HepG2 (cell line): ENCODE results near the gene ECHS1. TPM values are rescaled to one million over a fixed set of nuclear protein-coding genes. Genes with fewer than 3 reads are reported as not detected.

Experiments used
- IRF2 ChIP-seq: IDR thresholded peaks from 2 replicates; pipeline ENCODE4 v1.6.1; 2018; ENCODE audit warnings: missing genetic modification reagents, missing compliant biosample characterization
- MTF1 ChIP-seq: sonication (generic); formaldehyde crosslinking; IDR thresholded peaks from 2 replicates; pipeline ENCODE4 v1.5.0; 2020; ENCODE audit warnings: missing genetic modification reagents
- PRPF4 ChIP-seq: fragments of 200-400 bp; formaldehyde crosslinking; IDR thresholded peaks from 2 replicates; pipeline ENCODE4 v1.6.1; 2016; ENCODE audit warnings: low read length, low read depth; ENCODE audit not compliant: poor library complexity, severe bottlenecking
- RAD51 ChIP-seq: fragments of 450-650 bp; IDR thresholded peaks from 2 replicates; pipeline ENCODE4 v1.6.1; 2016; ENCODE audit warnings: borderline replicate concordance
- RBM39 ChIP-seq: fragments of 200-400 bp; formaldehyde crosslinking; IDR thresholded peaks from one replicate; pipeline ENCODE4 v1.6.1; 2018; ENCODE audit warnings: antibody characterized with exemption, mild to moderate bottlenecking, low read depth, low read length; ENCODE audit not compliant: poor library complexity, severe bottlenecking
- REPIN1 ChIP-seq: sonication (generic); formaldehyde crosslinking; IDR thresholded peaks from 2 replicates; pipeline ENCODE4 v1.8.0; 2022; ENCODE audit warnings: missing genetic modification reagents, low read depth, mild to moderate bottlenecking, borderline replicate concordance
- SMARCE1 ChIP-seq: fragments of 450-650 bp; IDR thresholded peaks from 2 replicates; pipeline ENCODE4 v1.6.1; 2017; ENCODE audit warnings: borderline replicate concordance
- SP4 ChIP-seq: sonication (generic); formaldehyde crosslinking; IDR thresholded peaks from 2 replicates; pipeline ENCODE4 v1.8.1; 2023; ENCODE audit warnings: mild to moderate bottlenecking, missing genetic modification reagents
- TSC22D2 ChIP-seq: sonication (generic); formaldehyde crosslinking; IDR thresholded peaks from 2 replicates; pipeline ENCODE4 v1.5.1; 2020; ENCODE audit warnings: missing genetic modification reagents, mild to moderate bottlenecking, borderline replicate concordance
- ZIK1 ChIP-seq: sonication (generic); formaldehyde crosslinking; IDR thresholded peaks from 2 replicates; pipeline ENCODE4 v1.5.0; 2020; ENCODE audit warnings: mild to moderate bottlenecking, low read depth, missing genetic modification reagents, borderline replicate concordance
- ZNF12 ChIP-seq: sonication (generic); formaldehyde crosslinking; IDR thresholded peaks from 2 replicates; pipeline ENCODE4 v1.5.0; 2020; ENCODE audit warnings: missing genetic modification reagents
- ZNF333 ChIP-seq: sonication (generic); formaldehyde crosslinking; IDR thresholded peaks from 2 replicates; pipeline ENCODE4 v1.4.0; 2020; ENCODE audit warnings: mild to moderate bottlenecking, missing genetic modification reagents, borderline replicate concordance
- ZNF629 ChIP-seq: sonication (generic); formaldehyde crosslinking; conservative IDR thresholded peaks from 2 replicates; pipeline ENCODE4 v1.5.0; 2020; ENCODE audit warnings: missing genetic modification reagents
- ZNF674 ChIP-seq: sonication (generic); formaldehyde crosslinking; IDR thresholded peaks from 2 replicates; pipeline ENCODE4 v1.5.0; 2020; ENCODE audit warnings: low read depth, mild to moderate bottlenecking, missing genetic modification reagents
- polyA plus RNA-seq, 8 experiments: library from polyadenylated mRNA; depleted of rRNA in 3 of 8; stranded (reverse) in 7 of 8; unstranded in 1 of 8; fragments of >200 nt; fragmentation: Illumina TruSeq in 4 of 8; extraction: Trizol in 4 of 8; gene quantifications; 2 replicates each; pipeline versions ENCODE4 v1.2.1 to v1.2.3, GENCODE V29; 2011 to 2016; ENCODE audit warnings: low read depth in 4 of 8, missing spikeins in 1 of 8, mixed read lengths in 1 of 8; ENCODE audit not compliant: insufficient read depth in 1 of 8
- total RNA-seq, 5 experiments: library from RNA; depleted of rRNA; stranded (reverse); fragments of >200 nt; fragmentation: Illumina TruSeq; extraction: Trizol; gene quantifications; 2 replicates each; pipeline ENCODE4 v1.2.3, GENCODE V29; 2016; ENCODE audit warnings: low read depth in 1 of 5
- TF ChIP-seq, protein P1 (sequence below): fragments of 450-650 bp; IDR thresholded peaks from 2 replicates; pipeline ENCODE4 v1.6.1; 2017; ENCODE audit warnings: mild to moderate bottlenecking
- TF ChIP-seq, protein P2 (sequence below): sonication (generic); formaldehyde crosslinking; IDR thresholded peaks from 2 replicates; pipeline ENCODE4 v1.5.1; 2020; ENCODE audit warnings: missing genetic modification reagents, mild to moderate bottlenecking, borderline replicate concordance
- TF ChIP-seq, protein P3 (sequence below): IDR thresholded peaks from 2 replicates; pipeline ENCODE4 v1.6.1; 2016; ENCODE audit warnings: low read depth, borderline replicate concordance
- TF ChIP-seq, protein P4 (sequence below): IDR thresholded peaks from 2 replicates; pipeline ENCODE4 v1.6.1; 2016; ENCODE audit warnings: mild to moderate bottlenecking
- TF ChIP-seq, protein P5 (sequence below): sonication (generic); formaldehyde crosslinking; IDR thresholded peaks from 2 replicates; pipeline ENCODE4 v1.4.0; 2020; ENCODE audit warnings: mild to moderate bottlenecking, missing genetic modification reagents
- TF ChIP-seq, protein P6 (sequence below): sonication (generic); formaldehyde crosslinking; IDR thresholded peaks from 2 replicates; pipeline ENCODE4 v1.9.0; 2021; ENCODE audit warnings: missing genetic modification reagents, borderline replicate concordance

ECHS1 gene
- total and polyA plus RNA-seq, 2 of the 13 experiments (the other 11 are each of a cell fraction or from before 2014, with no cell fraction given), result 32.7 to 195 TPM

DNA sequence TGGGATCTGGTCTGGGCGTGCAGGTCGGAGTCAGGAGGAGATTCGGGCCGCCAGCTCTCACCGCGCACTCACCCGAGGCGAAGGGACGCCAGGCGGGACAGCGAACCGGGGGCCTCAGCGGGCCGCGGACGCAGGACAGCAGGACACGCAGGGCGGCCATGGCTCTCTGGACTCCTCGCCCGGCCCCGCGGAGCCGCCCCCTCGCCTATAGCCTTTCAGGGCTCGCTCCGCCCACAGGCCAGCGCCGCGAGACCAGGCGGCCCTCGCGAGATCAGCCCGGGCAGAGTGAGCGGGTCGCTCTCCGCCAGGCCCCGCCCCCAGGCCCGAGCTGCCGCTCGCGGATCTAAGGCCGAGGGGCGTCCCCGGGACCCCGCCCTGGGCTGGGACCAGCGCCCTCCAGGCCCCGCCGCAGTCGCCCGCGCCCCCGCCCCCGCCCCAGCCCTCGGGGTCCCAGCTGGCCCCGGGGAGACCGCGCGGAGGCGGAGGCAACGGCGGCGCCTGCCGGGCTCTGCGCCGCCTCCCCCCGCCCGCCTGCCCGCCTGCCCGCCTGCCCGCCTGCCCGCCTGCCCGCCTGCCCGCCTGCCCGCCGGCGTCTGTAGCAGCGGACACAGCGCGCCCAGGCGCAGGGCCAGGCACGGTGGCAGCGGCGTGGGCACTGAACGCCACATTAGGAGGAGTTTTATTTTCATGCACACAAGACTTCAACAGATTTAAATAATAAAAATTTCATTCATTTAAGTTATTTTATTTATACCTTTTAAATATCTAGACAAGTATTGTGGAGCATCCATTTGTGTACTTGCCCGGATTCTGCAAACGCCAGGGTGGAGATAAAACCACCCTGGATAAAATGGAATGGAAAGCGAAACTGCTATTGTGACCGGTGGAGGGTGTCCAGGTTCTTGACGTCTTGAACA, at the start of gene ECHS1 (continued):
- TF ChIP-seq MTF1 (CRISPR knock-in tag), result no peak
- TF ChIP-seq, protein P1, sequence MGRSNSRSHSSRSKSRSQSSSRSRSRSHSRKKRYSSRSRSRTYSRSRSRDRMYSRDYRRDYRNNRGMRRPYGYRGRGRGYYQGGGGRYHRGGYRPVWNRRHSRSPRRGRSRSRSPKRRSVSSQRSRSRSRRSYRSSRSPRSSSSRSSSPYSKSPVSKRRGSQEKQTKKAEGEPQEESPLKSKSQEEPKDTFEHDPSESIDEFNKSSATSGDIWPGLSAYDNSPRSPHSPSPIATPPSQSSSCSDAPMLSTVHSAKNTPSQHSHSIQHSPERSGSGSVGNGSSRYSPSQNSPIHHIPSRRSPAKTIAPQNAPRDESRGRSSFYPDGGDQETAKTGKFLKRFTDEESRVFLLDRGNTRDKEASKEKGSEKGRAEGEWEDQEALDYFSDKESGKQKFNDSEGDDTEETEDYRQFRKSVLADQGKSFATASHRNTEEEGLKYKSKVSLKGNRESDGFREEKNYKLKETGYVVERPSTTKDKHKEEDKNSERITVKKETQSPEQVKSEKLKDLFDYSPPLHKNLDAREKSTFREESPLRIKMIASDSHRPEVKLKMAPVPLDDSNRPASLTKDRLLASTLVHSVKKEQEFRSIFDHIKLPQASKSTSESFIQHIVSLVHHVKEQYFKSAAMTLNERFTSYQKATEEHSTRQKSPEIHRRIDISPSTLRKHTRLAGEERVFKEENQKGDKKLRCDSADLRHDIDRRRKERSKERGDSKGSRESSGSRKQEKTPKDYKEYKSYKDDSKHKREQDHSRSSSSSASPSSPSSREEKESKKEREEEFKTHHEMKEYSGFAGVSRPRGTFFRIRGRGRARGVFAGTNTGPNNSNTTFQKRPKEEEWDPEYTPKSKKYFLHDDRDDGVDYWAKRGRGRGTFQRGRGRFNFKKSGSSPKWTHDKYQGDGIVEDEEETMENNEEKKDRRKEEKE, result no peak
- TF ChIP-seq, protein P2, sequence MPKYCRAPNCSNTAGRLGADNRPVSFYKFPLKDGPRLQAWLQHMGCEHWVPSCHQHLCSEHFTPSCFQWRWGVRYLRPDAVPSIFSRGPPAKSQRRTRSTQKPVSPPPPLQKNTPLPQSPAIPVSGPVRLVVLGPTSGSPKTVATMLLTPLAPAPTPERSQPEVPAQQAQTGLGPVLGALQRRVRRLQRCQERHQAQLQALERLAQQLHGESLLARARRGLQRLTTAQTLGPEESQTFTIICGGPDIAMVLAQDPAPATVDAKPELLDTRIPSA (CRISPR knock-in tag), result no peak
- no peak for TF ChIP-seq ZNF12 (CRISPR knock-in tag)
- no peak for TF ChIP-seq PRPF4
- TF ChIP-seq, protein P3, sequence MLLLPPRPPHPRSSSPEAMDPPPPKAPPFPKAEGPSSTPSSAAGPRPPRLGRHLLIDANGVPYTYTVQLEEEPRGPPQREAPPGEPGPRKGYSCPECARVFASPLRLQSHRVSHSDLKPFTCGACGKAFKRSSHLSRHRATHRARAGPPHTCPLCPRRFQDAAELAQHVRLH (CRISPR knock-in tag), result no peak
- TF ChIP-seq TSC22D2 (CRISPR knock-in tag), result no peak
- no peak for TF ChIP-seq ZNF629 (CRISPR knock-in tag)
- peak; percentile 82 for TF ChIP-seq SP4 (CRISPR knock-in tag)
- TF ChIP-seq ZNF333 (CRISPR knock-in tag), result no peak
- TF ChIP-seq IRF2 (CRISPR knock-in tag), result peak; percentile 23; the same call in 1 of the 2 replicates
- TF ChIP-seq, protein P4, sequence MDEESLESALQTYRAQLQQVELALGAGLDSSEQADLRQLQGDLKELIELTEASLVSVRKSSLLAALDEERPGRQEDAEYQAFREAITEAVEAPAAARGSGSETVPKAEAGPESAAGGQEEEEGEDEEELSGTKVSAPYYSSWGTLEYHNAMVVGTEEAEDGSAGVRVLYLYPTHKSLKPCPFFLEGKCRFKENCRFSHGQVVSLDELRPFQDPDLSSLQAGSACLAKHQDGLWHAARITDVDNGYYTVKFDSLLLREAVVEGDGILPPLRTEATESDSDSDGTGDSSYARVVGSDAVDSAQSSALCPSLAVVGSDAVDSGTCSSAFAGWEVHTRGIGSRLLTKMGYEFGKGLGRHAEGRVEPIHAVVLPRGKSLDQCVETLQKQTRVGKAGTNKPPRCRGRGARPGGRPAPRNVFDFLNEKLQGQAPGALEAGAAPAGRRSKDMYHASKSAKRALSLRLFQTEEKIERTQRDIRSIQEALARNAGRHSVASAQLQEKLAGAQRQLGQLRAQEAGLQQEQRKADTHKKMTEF (CRISPR knock-in tag), result no peak
- no peak for TF ChIP-seq RAD51
- 0 out of 2 replicates have a peak, but pooled peaks have one; percentile 50 for TF ChIP-seq REPIN1 (CRISPR knock-in tag)
- TF ChIP-seq ZIK1, result no peak
- TF ChIP-seq, protein P5, sequence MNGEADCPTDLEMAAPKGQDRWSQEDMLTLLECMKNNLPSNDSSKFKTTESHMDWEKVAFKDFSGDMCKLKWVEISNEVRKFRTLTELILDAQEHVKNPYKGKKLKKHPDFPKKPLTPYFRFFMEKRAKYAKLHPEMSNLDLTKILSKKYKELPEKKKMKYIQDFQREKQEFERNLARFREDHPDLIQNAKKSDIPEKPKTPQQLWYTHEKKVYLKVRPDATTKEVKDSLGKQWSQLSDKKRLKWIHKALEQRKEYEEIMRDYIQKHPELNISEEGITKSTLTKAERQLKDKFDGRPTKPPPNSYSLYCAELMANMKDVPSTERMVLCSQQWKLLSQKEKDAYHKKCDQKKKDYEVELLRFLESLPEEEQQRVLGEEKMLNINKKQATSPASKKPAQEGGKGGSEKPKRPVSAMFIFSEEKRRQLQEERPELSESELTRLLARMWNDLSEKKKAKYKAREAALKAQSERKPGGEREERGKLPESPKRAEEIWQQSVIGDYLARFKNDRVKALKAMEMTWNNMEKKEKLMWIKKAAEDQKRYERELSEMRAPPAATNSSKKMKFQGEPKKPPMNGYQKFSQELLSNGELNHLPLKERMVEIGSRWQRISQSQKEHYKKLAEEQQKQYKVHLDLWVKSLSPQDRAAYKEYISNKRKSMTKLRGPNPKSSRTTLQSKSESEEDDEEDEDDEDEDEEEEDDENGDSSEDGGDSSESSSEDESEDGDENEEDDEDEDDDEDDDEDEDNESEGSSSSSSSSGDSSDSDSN (CRISPR knock-in tag), result no peak
- no peak for TF ChIP-seq RBM39
- TF ChIP-seq SMARCE1, result no peak
- TF ChIP-seq ZNF674 (CRISPR knock-in tag), result no peak
- TF ChIP-seq, protein P6, sequence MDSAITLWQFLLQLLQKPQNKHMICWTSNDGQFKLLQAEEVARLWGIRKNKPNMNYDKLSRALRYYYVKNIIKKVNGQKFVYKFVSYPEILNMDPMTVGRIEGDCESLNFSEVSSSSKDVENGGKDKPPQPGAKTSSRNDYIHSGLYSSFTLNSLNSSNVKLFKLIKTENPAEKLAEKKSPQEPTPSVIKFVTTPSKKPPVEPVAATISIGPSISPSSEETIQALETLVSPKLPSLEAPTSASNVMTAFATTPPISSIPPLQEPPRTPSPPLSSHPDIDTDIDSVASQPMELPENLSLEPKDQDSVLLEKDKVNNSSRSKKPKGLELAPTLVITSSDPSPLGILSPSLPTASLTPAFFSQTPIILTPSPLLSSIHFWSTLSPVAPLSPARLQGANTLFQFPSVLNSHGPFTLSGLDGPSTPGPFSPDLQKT (CRISPR knock-in tag), result no peak
